Bronchial epithelial cell (primary cell): ENCODE data around the gene SLC17A9. TPM values are rescaled to one million over a fixed set of nuclear protein-coding genes. Genes with fewer than 3 reads are reported as not detected.

Source experiments
- DNase-seq: peaks from one replicate; pipeline ENCODE4 v3.0.0-alpha.2; 2010; ENCODE audit warnings: low read depth
- FAIRE-seq: peaks from 2 replicates; lab custom pipeline; 2011; peaks lifted over from hg19 to GRCh38; lab: Jason Lieb, UNC
- H3K27me3 ChIP-seq: 2 replicates; pipeline ENCODE4 v1.5.1; 2011; ENCODE audit warnings: low read length; ENCODE audit not compliant: control insufficient read depth, insufficient read depth
- H3K36me3 ChIP-seq: 2 replicates; pipeline ENCODE4 v1.5.1; 2011; ENCODE audit warnings: low read length; ENCODE audit not compliant: control insufficient read depth, insufficient read depth
- H3K4me3 ChIP-seq: 2 replicates; pipeline ENCODE4 v1.5.1; 2011; ENCODE audit warnings: mild to moderate bottlenecking, low read depth, low read length, control low read depth
- CTCF ChIP-seq: IDR thresholded peaks from 2 replicates; pipeline ENCODE4 v1.5.1; 2011; ENCODE audit warnings: mild to moderate bottlenecking, moderate library complexity, low read length, control low read depth, inconsistent platforms; ENCODE audit not compliant: insufficient read depth, severe bottlenecking
- total RNA-seq: library from RNA; depleted of rRNA; stranded (reverse); fragments of >200 nt; gene quantifications from 2 replicates; pipeline ENCODE4 v1.2.1, GENCODE V29; 2014

The SLC17A9 gene
- total RNA-seq, 1 donor from 2014 or later = 0.53 TPM

GRCh38 chr20:63007360-63007645, 54.8 kb downstream of the SLC17A9 start:
- Histone ChIP-seq H3K27me3 (peaks cover 42% of the 10 kb centered on the region), H3K36me3 (no peaks in the 10 kb centered on the region), H3K4me3 (no peak overlapping the region)
- FAIRE-seq = no peak
- TF ChIP-seq CTCF = no peak
- DNase-seq = no peak

- DNase-seq = no peak
- H3K4me3 ChIP-seq = no peak overlapping the region
- FAIRE-seq = no peak
- H3K27me3 ChIP-seq = peaks cover 40% of the 10 kb centered on the region
- TF ChIP-seq CTCF = no peak
- H3K36me3 ChIP-seq = no peaks in the 10 kb centered on the region
Observed at GRCh38 chr20:63007646-63008488, 55.4 kb downstream of the SLC17A9 start.

- TF ChIP-seq CTCF = no peak
- DNase-seq (no peak), FAIRE-seq (no peak)
- no peak overlapping the region for H3K4me3 ChIP-seq
- no peaks in the 10 kb centered on the region for H3K36me3 ChIP-seq
- peaks cover 37% of the 10 kb centered on the region for H3K27me3 ChIP-seq
Observed at GRCh38 chr20:63008541-63009044, 56.1 kb downstream of the SLC17A9 start.

- peak; percentile 22 for DNase-seq
Observed at GRCh38 chr20:63009045-63009961, 56.8 kb downstream of the SLC17A9 start.

More at GRCh38 chr20:63009045-63009961, 56.8 kb downstream of the SLC17A9 start:
- TF ChIP-seq CTCF = peak; percentile 95
- FAIRE-seq = no peak
- no peak overlapping the region for H3K4me3 ChIP-seq
- no peaks in the 10 kb centered on the region for H3K36me3 ChIP-seq
- peaks cover 35% of the 10 kb centered on the region for H3K27me3 ChIP-seq
